ENCODE measurements around the gene AKT1.

Gene AKT1

DNA sequence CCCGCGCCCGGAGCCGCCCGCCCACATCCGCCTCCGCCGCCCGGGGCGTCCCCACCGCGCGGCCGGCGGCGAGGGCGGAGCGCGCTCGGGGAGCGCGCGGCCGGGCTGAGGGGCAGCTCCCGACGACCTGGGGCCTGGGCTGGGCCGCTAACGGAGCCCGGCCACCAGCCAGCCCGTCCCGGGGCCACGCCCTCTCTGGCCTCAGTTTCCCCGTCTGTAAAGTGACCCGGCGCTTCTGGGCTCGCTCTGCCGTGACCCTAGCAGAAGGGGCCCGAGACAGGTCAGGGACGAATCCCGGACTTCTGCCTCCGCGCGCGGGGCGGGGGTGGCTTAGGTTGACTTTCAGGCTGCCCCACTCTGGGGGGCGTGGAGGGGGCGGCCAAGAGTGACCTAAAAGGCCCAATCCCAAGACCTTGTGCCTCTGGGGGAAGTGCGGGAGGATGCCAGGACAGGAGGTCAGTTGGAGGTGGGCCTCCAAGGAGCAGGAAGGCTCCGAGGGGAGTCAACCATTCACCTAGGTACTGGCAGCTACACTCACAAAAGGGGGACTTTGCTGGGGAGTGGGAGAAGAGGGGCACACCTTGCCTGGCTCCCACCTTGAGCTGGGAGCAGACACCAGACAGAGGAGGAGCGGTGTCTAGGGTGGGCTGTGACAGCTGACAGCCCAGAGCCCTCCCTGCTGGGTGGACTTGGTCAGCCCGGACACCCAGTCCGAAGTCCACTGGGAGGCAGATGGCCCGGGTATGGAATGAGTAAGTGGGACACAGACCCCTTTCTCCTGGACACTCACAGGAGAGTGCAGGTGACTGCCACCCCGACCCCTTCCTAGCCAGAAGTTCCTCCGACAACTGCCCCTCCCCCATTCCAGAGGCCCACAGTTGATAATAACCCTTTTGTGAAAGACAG lies 486 bp upstream of the AKT1 start:
- H3K27ac ChIP-seq: peak overlapping the region; percentile 96

GRCh38 chr14:104794631-104794992 lies 936 bp downstream of the AKT1 start:
- peak overlapping the region; percentile 96 for H3K27ac ChIP-seq
- no peak for TF ChIP-seq ZFX (IDR thresholded peaks at IDR 0.05)
- no peak for TF ChIP-seq CTCF (conservative IDR thresholded peaks at IDR 0.05)

More for the DNA sequence above, 486 bp upstream of the AKT1 start:
- TF ChIP-seq CTCF (conservative IDR thresholded peaks at IDR 0.05): no peak
- TF ChIP-seq ZFX (IDR thresholded peaks at IDR 0.05): no peak

DNA sequence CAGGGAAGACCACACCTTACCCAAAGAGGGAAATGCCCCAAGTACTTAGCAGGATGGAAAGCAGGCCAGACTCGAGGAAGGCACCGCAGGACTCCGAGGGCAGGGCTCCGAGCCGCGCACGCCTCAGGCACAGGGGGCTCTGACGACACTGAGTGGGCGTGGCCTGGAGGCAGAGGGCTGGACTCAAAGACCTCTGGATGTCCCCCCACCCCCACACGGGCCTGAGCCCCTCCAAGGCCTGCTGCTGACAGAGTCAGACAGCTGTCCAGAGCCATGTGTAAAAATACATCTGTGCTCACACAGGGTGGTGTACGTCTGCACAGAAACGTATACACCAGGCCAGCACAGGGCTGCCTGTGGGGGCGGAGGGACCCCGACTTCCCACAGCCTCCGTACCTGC lies 1.4 kb downstream of the AKT1 start:
- H3K27ac ChIP-seq: peak overlapping the region; percentile 96
- TF ChIP-seq CTCF (conservative IDR thresholded peaks at IDR 0.05): no peak
- no peak for TF ChIP-seq ZFX (IDR thresholded peaks at IDR 0.05)

GRCh38 chr14:104793703-104793959 lies 1.9 kb downstream of the AKT1 start:
- TF ChIP-seq ZFX (IDR thresholded peaks at IDR 0.05): no peak
- no peak for TF ChIP-seq CTCF (conservative IDR thresholded peaks at IDR 0.05)
- peak overlapping the region; percentile 96 for H3K27ac ChIP-seq

- peak overlapping the region; percentile 96 for H3K27ac ChIP-seq
- TF ChIP-seq ZFX (IDR thresholded peaks at IDR 0.05): no peak
- no peak for TF ChIP-seq CTCF (conservative IDR thresholded peaks at IDR 0.05)
These were observed 2.4 kb downstream of the AKT1 start for GRCh38 chr14:104792945-104793702.

GRCh38 chr14:104792101-104792884 lies 3.3 kb downstream of the AKT1 start:
- H3K27ac ChIP-seq: peak overlapping the region; percentile 96
- TF ChIP-seq ZFX (IDR thresholded peaks at IDR 0.05): no peak
- TF ChIP-seq CTCF (conservative IDR thresholded peaks at IDR 0.05): no peak
